CD4-positive, alpha-beta T cell treated with Interleukin-4 for 4 hours (primary cell): ENCODE data around the gene KLHDC9.
"Not testable (repeated sequence)": the region's sequence is repeated elsewhere in the genome, so short reads cannot be mapped to it uniquely, and the experiment has no call there.

Source experiments
- DNase-seq: peaks from one replicate; pipeline ENCODE4 v3.0.0-alpha.2; 2020

The KLHDC9 gene

GRCh38 chr1:161099090-161099802, 1.1 kb downstream of the KLHDC9 start:
- no peak for DNase-seq

GRCh38 chr1:161100556-161100955, 2.4 kb downstream of the KLHDC9 start:
- DNase-seq, result no peak

- no peak for DNase-seq
These were observed 8.3 kb downstream of the KLHDC9 start for GRCh38 chr1:161106431-161106830.

GRCh38 chr1:161111117-161111516, 13.0 kb downstream of the KLHDC9 start:
- no peak for DNase-seq

- DNase-seq, result no peak
These were observed 13.4 kb downstream of the KLHDC9 start for GRCh38 chr1:161111527-161111926.

GRCh38 chr1:161113915-161114314, 15.8 kb downstream of the KLHDC9 start:
- no peak for DNase-seq

- DNase-seq, result no peak
These were observed 16.4 kb downstream of the KLHDC9 start for GRCh38 chr1:161114556-161114955.

GRCh38 chr1:161115132-161115711, 17.1 kb downstream of the KLHDC9 start:
- peak; percentile 44 for DNase-seq

- DNase-seq, result not testable (repeated sequence)
These were observed 17.8 kb downstream of the KLHDC9 start for GRCh38 chr1:161115961-161116360.

- peak; percentile 70 for DNase-seq
These were observed 19.8 kb downstream of the KLHDC9 start, which contains the start of the genes NIT1 and PFDN2 for GRCh38 chr1:161117759-161118581. TSS of gene NIT1 (plus strand) at chr1:161118105. CDS start at chr1:161118177, 72 bp downstream. TSS of gene PFDN2 (minus strand) at chr1:161118037. CDS start at chr1:161118026, 11 bp downstream.

GRCh38 chr1:161119092-161119903, 21.1 kb downstream of the KLHDC9 start:
- peak; percentile 73 for DNase-seq

- DNase-seq, result no peak
These were observed 23.0 kb downstream of the KLHDC9 start for GRCh38 chr1:161121042-161121650.

- DNase-seq, result no peak
These were observed 23.7 kb downstream of the KLHDC9 start for GRCh38 chr1:161121834-161122233.

- no peak for DNase-seq
These were observed 24.8 kb downstream of the KLHDC9 start for GRCh38 chr1:161122967-161123366.

GRCh38 chr1:161127649-161128048, 29.5 kb downstream of the KLHDC9 start:
- no peak for DNase-seq

- DNase-seq, result no peak
These were observed 30.6 kb downstream of the KLHDC9 start for GRCh38 chr1:161128591-161129420.

GRCh38 chr1:161130266-161130665, 32.1 kb downstream of the KLHDC9 start:
- no peak for DNase-seq

- DNase-seq, result no peak
These were observed 33.6 kb downstream of the KLHDC9 start for GRCh38 chr1:161131523-161132409.

- peak; percentile 96 for DNase-seq
These were observed 34.5 kb downstream of the KLHDC9 start, which contains the start of gene DEDD for GRCh38 chr1:161132410-161133219. TSS of gene DEDD (minus strand) at chr1:161132667. CDS start at chr1:161124462, 8,205 bp downstream.
